Suppressor macrophage treated with lipopolysaccharide for 4 hours (primary cell): ENCODE measurements around the gene MZT2B.
"Not testable (repeated sequence)": the region's sequence is repeated elsewhere in the genome, so short reads cannot be mapped to it uniquely, and the experiment has no call there.

Source experiments
- DNase-seq: peaks from one replicate; pipeline ENCODE4 v3.0.0-alpha.2; 2020

MZT2B gene

DNA sequence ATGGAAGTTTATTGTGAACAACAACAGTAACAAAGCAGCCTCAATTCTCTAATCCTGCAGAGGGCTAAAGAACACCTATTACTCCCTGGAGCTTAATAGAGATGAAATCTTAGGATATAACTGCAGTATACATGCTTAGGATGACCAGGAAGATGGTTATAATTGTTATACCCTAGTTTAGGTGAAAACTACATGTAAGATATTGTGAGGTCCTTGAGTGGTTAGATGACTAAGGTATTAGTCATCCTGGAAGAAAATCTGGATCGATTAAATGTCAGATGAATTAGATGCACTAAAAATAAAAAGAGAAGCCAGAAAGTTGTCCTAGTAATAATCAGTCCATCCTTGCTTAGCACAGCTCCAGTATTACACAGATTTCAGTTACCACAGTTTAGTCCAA is 38.4 kb downstream of the MZT2B start:
- DNase-seq = not testable (repeated sequence)

DNA sequence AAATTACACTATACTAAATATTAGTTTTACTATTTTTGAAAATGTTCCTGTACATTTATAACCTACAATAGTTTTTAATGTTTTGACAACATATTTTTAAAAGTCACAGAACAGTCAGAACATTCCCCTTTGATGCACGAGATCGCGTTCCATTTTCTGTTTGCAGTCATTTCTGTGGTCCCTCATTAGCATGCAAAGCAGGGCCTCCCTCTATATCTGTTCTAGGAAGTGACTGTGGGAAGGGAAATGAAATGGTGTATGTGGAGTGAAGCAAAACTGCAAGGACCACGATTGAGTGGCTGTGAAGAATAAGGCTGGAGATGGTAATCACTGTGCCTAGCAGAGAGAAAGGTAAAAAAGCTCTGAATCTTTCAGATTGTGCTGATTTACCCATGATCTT is 40.5 kb downstream of the MZT2B start:
- DNase-seq = not testable (repeated sequence)

DNA sequence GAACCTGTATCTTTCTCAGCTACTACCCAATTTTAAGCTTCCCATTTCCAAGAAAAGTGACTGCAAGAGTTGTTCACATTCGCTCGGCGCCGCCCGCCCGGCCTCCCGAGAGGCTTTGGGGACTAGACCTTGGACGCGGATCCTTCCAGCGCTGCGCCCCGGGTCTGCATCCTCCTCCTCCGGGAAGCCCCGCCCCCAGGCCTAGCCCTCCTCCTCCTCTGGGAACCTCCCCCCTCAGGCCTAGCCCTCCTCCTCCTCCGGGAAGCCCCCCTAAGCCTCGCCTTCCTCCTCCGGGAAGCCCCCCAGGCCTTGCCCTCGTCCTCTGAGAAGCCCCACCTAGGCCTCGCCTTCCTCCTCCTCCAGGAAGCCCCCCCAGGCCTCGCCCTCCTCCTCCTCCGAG is 45.9 kb downstream of the MZT2B start:
- DNase-seq = not testable (repeated sequence)

DNA sequence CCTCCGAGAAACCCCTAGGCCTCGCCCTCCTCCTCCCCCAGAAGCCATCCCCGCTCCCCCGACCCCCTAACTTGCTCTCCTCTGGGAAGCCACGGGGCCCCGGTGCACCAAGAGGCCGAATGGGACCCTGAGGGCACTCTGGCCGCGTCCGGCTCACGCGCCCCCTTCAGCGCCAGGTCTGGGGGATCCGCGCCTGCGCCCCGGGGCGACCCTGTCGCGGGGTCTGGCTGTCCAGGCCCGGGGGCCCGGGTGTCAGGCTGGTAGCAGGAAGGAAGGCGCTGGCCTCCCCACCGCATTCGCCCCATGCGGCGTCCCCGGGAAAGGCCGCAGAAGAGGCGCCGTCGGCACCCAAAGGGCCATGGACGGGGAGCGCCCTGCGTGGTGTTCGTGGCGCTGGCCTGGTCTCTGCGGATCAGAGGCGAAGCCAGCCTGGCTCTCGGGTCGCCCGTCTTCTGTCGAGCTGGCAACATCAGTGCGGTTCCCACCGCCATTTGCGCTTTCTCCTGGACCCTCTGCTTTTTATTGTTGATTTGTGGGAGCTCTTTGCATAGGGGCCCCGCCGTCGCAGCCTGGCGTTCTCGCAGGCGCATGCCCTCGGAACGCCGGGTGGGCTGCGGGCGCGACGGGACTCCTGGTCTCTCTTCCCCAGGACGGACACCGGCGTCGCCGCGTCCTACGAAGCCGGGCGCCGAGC is 46.6 kb downstream of the MZT2B start:
- not testable (repeated sequence) for DNase-seq

DNA sequence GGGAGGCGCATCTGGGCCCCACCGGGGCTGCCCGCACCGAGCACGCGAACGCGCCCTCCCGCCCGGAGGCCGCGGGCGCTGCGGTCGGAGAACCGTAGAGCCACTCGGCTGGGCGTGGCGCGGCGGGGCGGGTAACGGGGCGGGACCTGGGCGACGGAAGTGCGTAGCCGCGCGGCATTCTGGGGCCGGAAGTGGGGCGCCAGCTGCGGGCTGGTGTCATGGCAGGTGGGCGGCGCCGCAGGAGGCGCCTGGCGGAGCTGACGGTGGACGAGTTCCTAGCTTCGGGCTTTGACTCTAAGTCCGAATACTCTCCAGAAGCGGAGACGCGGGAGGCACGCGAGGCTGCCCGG is 47.1 kb downstream of the MZT2B start:
- DNase-seq = peak; percentile 2

DNA sequence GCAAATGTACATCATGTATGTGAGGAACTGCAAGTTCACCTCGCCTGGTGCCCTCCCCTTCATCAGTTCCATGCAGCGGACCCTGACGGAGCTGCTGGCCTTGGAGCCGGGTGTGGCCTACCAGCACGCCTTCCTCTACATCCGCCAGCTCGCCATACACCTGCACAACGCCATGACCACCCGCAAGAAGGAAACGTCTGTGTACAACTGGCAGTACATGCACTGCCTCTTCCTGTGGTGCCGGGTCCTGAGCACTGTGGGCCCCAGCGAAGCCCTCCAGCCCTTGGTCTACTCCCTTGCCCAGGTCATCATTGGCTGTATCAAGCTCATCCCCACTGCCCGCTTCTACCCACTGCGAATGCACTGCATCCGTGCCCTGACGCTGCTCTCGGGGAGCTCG is 48.3 kb downstream of the MZT2B start:
- not testable (repeated sequence) for DNase-seq

DNA sequence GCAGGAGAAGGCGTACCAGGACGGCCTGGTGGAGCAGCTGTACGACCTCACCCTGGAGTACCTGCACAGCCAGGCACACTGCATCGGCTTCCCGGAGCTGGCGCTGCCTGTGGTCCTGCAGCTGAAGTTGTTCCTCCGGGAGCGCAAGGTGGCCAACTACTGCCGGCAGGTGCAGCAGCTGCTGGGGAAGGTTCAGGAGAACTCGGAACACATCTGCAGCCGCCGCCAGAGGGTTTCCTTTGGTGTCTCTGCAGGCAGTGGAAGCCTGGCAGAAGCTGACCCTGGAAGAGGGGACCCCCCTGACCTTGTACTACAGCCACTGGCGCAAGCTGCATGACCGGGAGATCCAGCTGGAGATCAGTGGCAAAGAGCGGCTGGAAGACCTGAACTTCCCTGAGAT is 48.8 kb downstream of the MZT2B start:
- DNase-seq = not testable (repeated sequence)

DNA sequence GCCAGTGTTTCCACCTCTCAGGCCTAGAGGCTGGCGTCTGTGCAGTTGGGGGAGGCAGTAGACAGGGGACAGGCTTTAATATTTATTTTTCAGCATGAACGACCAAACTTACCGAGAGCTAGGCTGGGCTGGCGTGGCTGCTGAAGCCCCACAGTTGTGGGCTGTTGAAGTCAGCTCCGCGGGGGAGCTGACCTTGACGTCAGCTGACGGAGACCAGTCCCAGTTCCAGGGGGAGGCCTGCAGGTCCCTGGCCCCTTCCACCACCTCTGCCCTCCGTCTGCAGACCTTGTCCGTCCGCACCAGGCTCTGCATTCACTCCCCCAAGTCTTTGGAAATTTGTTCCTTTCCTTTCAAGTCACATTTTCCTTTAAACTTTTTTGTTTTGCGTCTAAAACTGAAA is 49.6 kb downstream of the MZT2B start:
- no peak for DNase-seq

DNA sequence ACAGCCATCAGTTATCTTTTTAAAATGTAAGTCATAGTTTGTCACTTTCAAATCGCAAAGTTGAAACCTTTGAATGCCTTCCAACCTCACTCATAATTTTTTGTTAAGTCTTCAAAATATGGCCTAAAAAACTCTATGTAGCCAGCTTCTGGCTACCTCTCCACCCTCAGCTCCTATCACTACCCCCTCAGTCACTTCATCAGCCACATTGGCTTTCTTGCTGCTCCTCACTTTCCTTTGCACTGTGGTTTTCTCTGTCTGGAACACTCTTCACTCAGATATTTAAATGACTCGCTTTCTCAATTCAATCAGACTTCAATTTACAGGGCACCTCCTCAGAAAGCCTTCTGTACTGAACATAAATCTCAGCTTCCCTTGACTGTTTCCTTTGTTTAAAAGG is 51.0 kb downstream of the MZT2B start:
- DNase-seq = not testable (repeated sequence)

DNA sequence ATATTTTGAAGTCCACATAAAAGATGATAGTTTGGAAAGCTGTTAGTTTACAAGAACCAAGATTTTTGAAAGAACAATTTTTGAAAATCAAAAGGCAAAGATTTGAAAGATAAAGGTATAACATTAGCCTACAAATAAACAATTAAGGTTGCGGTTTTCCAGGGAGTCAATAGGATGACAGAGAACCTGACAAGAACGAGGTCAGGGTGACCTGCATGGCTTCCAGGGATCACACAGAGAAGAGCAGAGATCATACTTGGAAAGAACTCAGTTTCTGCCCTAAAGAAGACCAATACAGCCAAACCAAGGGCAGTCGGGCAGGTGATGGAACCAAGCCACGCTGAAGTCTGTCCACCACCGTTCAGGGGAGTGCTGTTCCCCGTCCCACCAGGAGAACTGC is 57.5 kb downstream of the MZT2B start:
- not testable (repeated sequence) for DNase-seq
